ENCODE data around the gene ELF1. TPM values are rescaled to one million over a fixed set of nuclear protein-coding genes. Genes with fewer than 3 reads are reported as not detected.

The ELF1 gene
- total and polyA plus RNA-seq, 2 experiments from 2014 or later = 39.4 to 91.1 TPM

DNA sequence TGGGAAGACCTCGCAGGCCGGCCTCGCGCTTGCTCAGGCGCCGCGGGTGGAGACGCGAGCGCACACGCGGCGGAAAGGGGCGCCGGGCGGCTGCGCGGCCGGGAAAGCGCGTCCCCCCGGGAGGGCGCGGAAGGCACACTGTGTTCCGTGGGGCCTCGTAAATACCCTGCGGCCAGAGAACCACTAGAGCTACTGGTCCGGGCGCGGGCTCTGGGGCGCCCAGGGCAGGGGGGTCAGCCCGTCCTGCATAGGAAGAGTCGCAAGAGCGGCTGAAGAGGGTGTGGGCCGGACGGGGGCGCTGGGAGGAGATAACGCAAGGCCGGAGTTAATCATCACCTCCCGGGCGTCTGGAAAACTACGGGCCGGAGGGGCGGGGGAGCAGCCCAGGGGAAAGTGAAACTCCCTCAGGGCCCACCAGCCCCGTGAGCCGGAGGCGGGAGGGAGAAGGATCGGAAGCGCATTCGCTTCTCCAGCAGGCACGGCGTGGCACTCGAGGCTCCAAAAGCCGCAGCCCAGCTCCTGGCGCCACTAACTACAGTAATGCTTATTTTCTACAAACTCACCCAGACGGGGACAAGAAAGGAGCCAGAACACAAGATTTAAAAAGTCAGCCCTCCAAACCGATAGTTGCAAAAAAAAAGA is 41.1 kb upstream of the ELF1 start:
- TF ChIP-seq EZH2 (IDR thresholded peaks at IDR 0.05; ENCODE audit: borderline replicate concordance) = no peak
- TF ChIP-seq EZH2phosphoT487 (IDR thresholded peaks at IDR 0.05; ENCODE audit: low read depth, severe bottlenecking, unreplicated experiment) = no peak
- TF ChIP-seq, protein P1, sequence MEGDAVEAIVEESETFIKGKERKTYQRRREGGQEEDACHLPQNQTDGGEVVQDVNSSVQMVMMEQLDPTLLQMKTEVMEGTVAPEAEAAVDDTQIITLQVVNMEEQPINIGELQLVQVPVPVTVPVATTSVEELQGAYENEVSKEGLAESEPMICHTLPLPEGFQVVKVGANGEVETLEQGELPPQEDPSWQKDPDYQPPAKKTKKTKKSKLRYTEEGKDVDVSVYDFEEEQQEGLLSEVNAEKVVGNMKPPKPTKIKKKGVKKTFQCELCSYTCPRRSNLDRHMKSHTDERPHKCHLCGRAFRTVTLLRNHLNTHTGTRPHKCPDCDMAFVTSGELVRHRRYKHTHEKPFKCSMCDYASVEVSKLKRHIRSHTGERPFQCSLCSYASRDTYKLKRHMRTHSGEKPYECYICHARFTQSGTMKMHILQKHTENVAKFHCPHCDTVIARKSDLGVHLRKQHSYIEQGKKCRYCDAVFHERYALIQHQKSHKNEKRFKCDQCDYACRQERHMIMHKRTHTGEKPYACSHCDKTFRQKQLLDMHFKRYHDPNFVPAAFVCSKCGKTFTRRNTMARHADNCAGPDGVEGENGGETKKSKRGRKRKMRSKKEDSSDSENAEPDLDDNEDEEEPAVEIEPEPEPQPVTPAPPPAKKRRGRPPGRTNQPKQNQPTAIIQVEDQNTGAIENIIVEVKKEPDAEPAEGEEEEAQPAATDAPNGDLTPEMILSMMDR (IDR thresholded peaks at IDR 0.05; ENCODE audit: poor library complexity) = peak; percentile 36
- peak overlapping the region; percentile 100 for H3K27ac ChIP-seq
- H3K9me2 ChIP-seq (replicated peaks; ENCODE audit: insufficient read depth) = no peaks in the 10 kb centered on the region
- peaks cover 73% of the 10 kb centered on the region for H3K79me2 ChIP-seq
- H3K4me1 ChIP-seq (ENCODE audit: insufficient read depth) = peaks cover 47% of the 10 kb centered on the region
- H3K27me3 ChIP-seq = no peaks in the 10 kb centered on the region
- H2AFZ ChIP-seq = peak overlapping the region; percentile 59
- peak overlapping the region; percentile 70 for H3K4me3 ChIP-seq
- H4K20me1 ChIP-seq (ENCODE audit: insufficient read depth, poor library complexity, severe bottlenecking) = peaks cover 41% of the 10 kb centered on the region
- H3K4me2 ChIP-seq = peak overlapping the region; percentile 85
- H3K36me3 ChIP-seq (replicated peaks; ENCODE audit: insufficient read depth, low read depth) = no peaks in the 10 kb centered on the region
- no peaks in the 10 kb centered on the region for H3K9me3 ChIP-seq (ENCODE audit: low read depth)
- DNase-seq (ENCODE audit: low spot score) = peak; percentile 95
- 1% methylated on average over 50 of the region's 57 CpGs for WGBS (ENCODE audit: low lambda C conversion rate, missing lambda C conversion rate)

DNA sequence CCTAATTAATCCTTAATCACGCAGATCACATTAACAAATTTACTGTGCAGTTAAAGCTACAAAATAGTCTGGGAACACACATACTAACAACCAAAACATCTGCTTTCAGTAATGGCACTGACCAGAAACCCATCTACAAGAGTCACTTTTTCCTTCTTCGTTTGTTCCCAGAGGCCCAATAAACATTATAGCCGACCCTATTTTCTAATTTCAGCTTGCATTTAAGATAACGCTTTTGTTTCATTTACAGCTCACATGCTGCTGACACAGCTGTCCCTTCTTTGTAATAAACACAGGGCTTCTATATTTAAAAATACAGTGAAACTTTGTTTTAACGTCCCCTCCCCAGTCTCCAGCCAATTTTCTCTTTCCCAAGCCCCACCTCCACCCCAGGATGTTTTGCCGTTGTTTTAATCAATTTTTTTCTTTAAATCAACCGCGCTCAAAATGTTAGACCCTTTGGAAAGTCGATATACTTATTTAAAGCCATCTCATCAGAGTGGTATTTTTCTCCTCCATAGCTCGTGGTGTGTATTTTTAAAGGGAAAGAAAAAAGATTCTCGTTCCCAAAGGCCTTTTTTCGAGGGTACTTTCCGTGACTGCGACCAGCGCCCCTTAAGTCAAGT is 40.5 kb upstream of the ELF1 start:
- Histone ChIP-seq H3K27ac (peak overlapping the region; percentile 100), H3K9me2 (replicated peaks; ENCODE audit: insufficient read depth) (no peaks in the 10 kb centered on the region), H3K4me3 (peak overlapping the region; percentile 70), H3K4me1 (ENCODE audit: insufficient read depth) (peaks cover 49% of the 10 kb centered on the region), H4K20me1 (ENCODE audit: insufficient read depth, poor library complexity, severe bottlenecking) (peaks cover 46% of the 10 kb centered on the region), H3K36me3 (replicated peaks; ENCODE audit: insufficient read depth, low read depth) (no peaks in the 10 kb centered on the region), H3K4me2 (peak overlapping the region; percentile 85), H3K27me3 (no peaks in the 10 kb centered on the region), H2AFZ (peak overlapping the region; percentile 59), H3K9me3 (ENCODE audit: low read depth) (no peaks in the 10 kb centered on the region), H3K79me2 (peaks cover 75% of the 10 kb centered on the region)
- TF ChIP-seq, protein P1 (IDR thresholded peaks at IDR 0.05; ENCODE audit: poor library complexity) = no peak
- TF ChIP-seq EZH2 (IDR thresholded peaks at IDR 0.05; ENCODE audit: borderline replicate concordance) (no peak), EZH2phosphoT487 (IDR thresholded peaks at IDR 0.05; ENCODE audit: low read depth, severe bottlenecking, unreplicated experiment) (no peak)
- DNase-seq (ENCODE audit: low spot score) = no peak
- whole genome bisulfite sequencing (ENCODE audit: low lambda C conversion rate, missing lambda C conversion rate) = 2% methylated on average over 15 of the region's 15 CpGs

DNA sequence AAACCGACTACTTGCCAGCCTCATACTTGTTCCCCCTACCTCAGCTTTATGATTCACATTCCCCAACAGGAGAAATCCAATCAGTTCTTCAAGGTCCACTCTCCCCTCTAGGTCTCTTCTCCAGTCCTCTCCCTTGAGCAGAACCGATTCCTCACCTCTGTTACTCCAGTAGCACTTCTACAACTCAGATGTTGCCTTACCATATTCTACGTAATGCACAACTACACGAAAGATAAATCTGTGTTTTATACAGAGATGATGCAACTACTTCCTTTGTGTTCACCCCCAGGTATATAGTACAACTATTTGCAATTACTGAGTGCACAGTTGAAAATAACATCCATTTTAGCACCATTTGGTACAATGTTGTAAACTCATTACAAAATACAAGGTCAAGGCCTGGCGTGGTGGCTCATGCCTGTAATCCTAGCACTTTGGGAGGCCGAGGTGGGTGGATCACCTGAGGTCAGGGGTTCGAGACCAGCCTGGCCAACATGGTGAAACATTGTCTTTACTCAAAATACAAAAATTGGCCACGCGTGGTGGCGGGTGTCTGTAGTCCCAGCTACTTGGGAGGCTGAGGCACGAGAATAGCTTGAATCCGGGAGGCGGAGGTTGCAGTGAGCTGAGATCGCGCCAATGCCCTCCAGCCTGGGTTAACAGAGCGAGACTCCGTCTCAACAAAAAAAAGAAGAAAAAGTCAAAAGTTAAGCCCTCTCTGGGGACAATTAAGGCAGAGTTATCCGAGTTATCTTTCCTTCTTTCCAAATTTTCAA is 39.4 kb upstream of the ELF1 start:
- Histone ChIP-seq H3K36me3 (replicated peaks; ENCODE audit: insufficient read depth, low read depth) (no peaks in the 10 kb centered on the region), H3K9me2 (replicated peaks; ENCODE audit: insufficient read depth) (no peaks in the 10 kb centered on the region), H4K20me1 (ENCODE audit: insufficient read depth, poor library complexity, severe bottlenecking) (peaks cover 55% of the 10 kb centered on the region), H3K9me3 (ENCODE audit: low read depth) (no peaks in the 10 kb centered on the region), H2AFZ (no peak overlapping the region), H3K79me2 (peaks cover 75% of the 10 kb centered on the region), H3K4me3 (peak overlapping the region; percentile 70), H3K27me3 (no peaks in the 10 kb centered on the region), H3K27ac (peak overlapping the region; percentile 100), H3K4me1 (ENCODE audit: insufficient read depth) (peaks cover 45% of the 10 kb centered on the region), H3K4me2 (peak overlapping the region; percentile 85)
- no peak for DNase-seq (ENCODE audit: low spot score)
- WGBS (ENCODE audit: low lambda C conversion rate, missing lambda C conversion rate) = 82% methylated on average over 18 of the region's 18 CpGs
- TF ChIP-seq EZH2phosphoT487 (IDR thresholded peaks at IDR 0.05; ENCODE audit: low read depth, severe bottlenecking, unreplicated experiment) (no peak), EZH2 (IDR thresholded peaks at IDR 0.05; ENCODE audit: borderline replicate concordance) (no peak)
- TF ChIP-seq, protein P1 (IDR thresholded peaks at IDR 0.05; ENCODE audit: poor library complexity) = no peak
